Stomach (tissue), 4 donors: ENCODE measurements around the gene SCN7A.
A peak's percentile ranks its signal among the peaks of the same experiment; 100 is the strongest.

Experiments used
- CTCF ChIP-seq, 7 experiments: fragments of 450-650 bp in 4 of 7; fragments of 200-600 bp in 3 of 7; sonication (generic) in 3 of 7; IDR thresholded peaks; one replicate each; pipeline ENCODE4 v1.5.1; 2016 to 2019; ENCODE audit warnings: antibody characterized with exemption in 7 of 7, control low read depth in 2 of 7, mild to moderate bottlenecking in 1 of 7
- EP300 ChIP-seq: sonication (generic); formaldehyde crosslinking; IDR thresholded peaks from one replicate; pipeline ENCODE4 v1.6.1; 2017; ENCODE audit warnings: antibody characterized with exemption
- POLR2AphosphoS5 ChIP-seq, 3 donors: sonication (generic); formaldehyde crosslinking; IDR thresholded peaks; one replicate each; pipeline ENCODE4 v1.6.1; 2016; ENCODE audit warnings: antibody characterized with exemption in 3 of 3

- TF ChIP-seq CTCF (IDR thresholded peaks at IDR 0.05) = peak in 3 of 7 experiments; percentile 34 to 39 (median 35)
- no peak for TF ChIP-seq EP300
- TF ChIP-seq POLR2AphosphoS5 (IDR thresholded peaks at IDR 0.05) = no peak
Observed at GRCh38 chr2:166384774-166385173, 109.3 kb downstream of the SCN7A start.
